IMR-90 (cell line): ENCODE measurements around the gene PEX16. TPM values are rescaled to one million over a fixed set of nuclear protein-coding genes. Genes with fewer than 3 reads are reported as not detected.

Source experiments
- ATAC-seq: fragments of 200-7000 bp; cut with Tn5 transposase; 2 replicates; pipeline ENCODE4 v1.9.1; 2020; ENCODE audit warnings: low read depth, mild to moderate bottlenecking, moderate library complexity
- BruUV-seq: library from RNA; stranded (reverse); fragments of 400-500 nt; replicated peaks from 2 replicates; lab custom pipeline; 2021; lab: Mats Ljungman, UMichigan
- CTCF ChIA-PET: fragments of 300-600 bp; formaldehyde crosslinking; extraction: SDS; loops from one replicate; lab custom pipeline; 2021; ENCODE audit warnings: antibody characterized with exemption; lab: Yijun Ruan, JAX
- POLR2A ChIA-PET: fragments of 300-600 bp; sonication (Branson Sonifier 250); formaldehyde crosslinking; loops from one replicate; lab custom pipeline; 2022; ENCODE audit warnings: antibody characterized with exemption; ENCODE audit not compliant: unreplicated experiment; lab: Charles Lee
- DNase-seq: peaks from one replicate; pipeline ENCODE4 v3.0.0; 2013
- H2AFZ ChIP-seq: replicated peaks from 2 replicates; pipeline ENCODE3; 2013; ENCODE audit warnings: low read length, mild to moderate bottlenecking; ENCODE audit not compliant: poor library complexity
- H2AK5ac ChIP-seq: 2 replicates; pipeline ENCODE4 v1.6.1; 2013; ENCODE audit warnings: low read depth, low read length, inconsistent platforms
- H2AK9ac ChIP-seq: replicated peaks from 2 replicates; pipeline ENCODE3; 2013; ENCODE audit warnings: mild to moderate bottlenecking, low read depth, low read length, moderate library complexity; ENCODE audit not compliant: poor library complexity
- H2BK120ac ChIP-seq: 2 replicates; pipeline ENCODE4 v1.6.1; 2013; ENCODE audit warnings: low read depth, low read length, inconsistent platforms
- H2BK15ac ChIP-seq: 3 replicates; pipeline ENCODE4 v1.6.1; 2013; ENCODE audit warnings: low read depth, low read length, inconsistent platforms
- H2BK20ac ChIP-seq: 2 replicates; pipeline ENCODE4 v1.6.1; 2013; ENCODE audit warnings: low read depth, mild to moderate bottlenecking, inconsistent platforms, low read length, moderate library complexity
- H2BK5ac ChIP-seq: 2 replicates; pipeline ENCODE4 v1.6.1; 2013; ENCODE audit warnings: mild to moderate bottlenecking, low read depth, low read length, inconsistent platforms; ENCODE audit not compliant: poor library complexity, severe bottlenecking
- H3K14ac ChIP-seq: replicated peaks from 2 replicates; pipeline ENCODE4 v1.6.1; 2013; ENCODE audit warnings: low read depth, low read length, inconsistent platforms
- H3K18ac ChIP-seq: 2 replicates; pipeline ENCODE4 v1.6.1; 2013; ENCODE audit warnings: low read depth, low read length, control low read depth
- H3K23ac ChIP-seq: 2 replicates; pipeline ENCODE4 v1.6.1; 2013; ENCODE audit warnings: low read depth, low read length, inconsistent platforms
- H3K27ac ChIP-seq: 2 replicates; pipeline ENCODE4 v1.5.1; 2013; ENCODE audit warnings: mild to moderate bottlenecking, control low read depth, low read length; ENCODE audit not compliant: insufficient read depth
- H3K27me3 ChIP-seq: 2 replicates; pipeline ENCODE4 v1.6.1; 2013; ENCODE audit warnings: low read length; ENCODE audit not compliant: control insufficient read depth, insufficient read depth
- H3K36me3 ChIP-seq: 2 replicates; pipeline ENCODE4 v1.6.1; 2013; ENCODE audit warnings: low read length, mixed read lengths; ENCODE audit not compliant: control insufficient read depth, insufficient read depth
- H3K4ac ChIP-seq: 2 replicates; pipeline ENCODE4 v1.6.1; 2013; ENCODE audit warnings: low read depth, low read length, inconsistent platforms
- H3K4me1 ChIP-seq: 2 replicates; pipeline ENCODE4 v1.6.1; 2013; ENCODE audit warnings: low read length, mixed read lengths; ENCODE audit not compliant: control insufficient read depth, insufficient read depth
- H3K4me2 ChIP-seq: 2 replicates; pipeline ENCODE4 v1.6.1; 2013; ENCODE audit warnings: low read depth, mild to moderate bottlenecking, control low read depth, low read length, moderate library complexity
- H3K4me3 ChIP-seq: 2 replicates; pipeline ENCODE4 v1.5.1; 2013; ENCODE audit warnings: low read depth, mild to moderate bottlenecking, control low read depth, low read length, moderate library complexity; ENCODE audit not compliant: insufficient read depth
- H3K56ac ChIP-seq: 2 replicates; pipeline ENCODE4 v1.6.1; 2013; ENCODE audit warnings: low read length, inconsistent platforms; ENCODE audit not compliant: insufficient read depth; ENCODE audit errors: extremely low read depth
- H3K79me1 ChIP-seq, 2 experiments: 2 replicates each; pipeline ENCODE4 v1.6.1; 2013; ENCODE audit warnings: low read length in 2 of 2, inconsistent platforms in 1 of 2, low read depth in 1 of 2
- H3K9ac ChIP-seq: 2 replicates; pipeline ENCODE4 v1.6.1; 2013; ENCODE audit warnings: low read depth, low read length, control low read depth
- H3K9me1 ChIP-seq: 2 replicates; pipeline ENCODE4 v1.6.1; 2013; ENCODE audit warnings: low read length, inconsistent platforms; ENCODE audit not compliant: insufficient read depth
- H3K9me3 ChIP-seq: 2 replicates; pipeline ENCODE4 v1.6.1; 2013; ENCODE audit warnings: low read length; ENCODE audit not compliant: control insufficient read depth, insufficient read depth
- H4K20me1 ChIP-seq: 2 replicates; pipeline ENCODE4 v1.6.1; 2013; ENCODE audit warnings: low read length, inconsistent platforms; ENCODE audit not compliant: insufficient read depth
- H4K5ac ChIP-seq: 2 replicates; pipeline ENCODE4 v1.6.1; 2013; ENCODE audit warnings: mild to moderate bottlenecking, low read depth, low read length, control low read depth
- H4K8ac ChIP-seq, 2 experiments: 2 replicates each; pipeline ENCODE4 v1.6.1; 2013; ENCODE audit warnings: low read depth in 2 of 2, low read length in 2 of 2, control low read depth in 1 of 2, inconsistent platforms in 1 of 2
- H4K91ac ChIP-seq: 2 replicates; pipeline ENCODE4 v1.6.1; 2013; ENCODE audit warnings: low read depth, low read length, inconsistent platforms; ENCODE audit not compliant: insufficient read depth
- MAZ ChIP-seq: IDR thresholded peaks from 2 replicates; pipeline ENCODE4 v1.6.1; 2012; ENCODE audit warnings: low read depth, mild to moderate bottlenecking, low read length, improper control_type of control experiment, moderate library complexity, borderline replicate concordance
- WGBS, 2 experiments: methylation state at CpG; one replicate each; pipeline versions ENCODE4 v1.1.5 to v1.1.7; 2013; ENCODE audit warnings: missing lambda C conversion rate in 2 of 2; ENCODE audit not compliant: insufficient read length in 1 of 2; ENCODE audit errors: extremely low coverage in 2 of 2; 5-methylcytosine and 5-hydroxymethylcytosine counted together
- dilution Hi-C: fragments of 300-500 bp; cut with HindIII; formaldehyde crosslinking; loops from one replicate; pipeline ENCODE4 v1.14.3; 2018; ENCODE audit warnings: low sequenced_read_pairs; ENCODE audit not compliant: unreplicated experiment
- in situ Hi-C: fragments of 300-500 bp; cut with MboI; formaldehyde crosslinking; loops from 3 replicates; pipeline ENCODE4 v1.14.3; 2019; ENCODE audit warnings: low sequenced_read_pairs, inconsistent platforms, mixed read lengths
- intact Hi-C: fragments of 100-400 bp; cut with micrococcal nuclease; formaldehyde crosslinking; loops from 2 replicates; pipeline ENCODE4 v1.10.0; 2022
- polyA plus RNA-seq, 3 experiments: library from polyadenylated mRNA; depleted of rRNA; stranded (reverse); fragments of >200 nt; gene quantifications; 2 replicates each; pipeline ENCODE4 v1.2.3, GENCODE V29; 2012; ENCODE audit warnings: low replicate concordance in 1 of 3
- total RNA-seq: library from RNA; depleted of rRNA; stranded (reverse); fragments of >200 nt; gene quantifications from 2 replicates; pipeline ENCODE4 v1.2.3, GENCODE V29; 2012
- TF ChIP-seq, protein P1 (sequence below): conservative IDR thresholded peaks from 2 replicates; pipeline ENCODE4 v1.5.1; 2012; ENCODE audit warnings: mild to moderate bottlenecking, low read depth, low read length, improper control_type of control experiment

The PEX16 gene
- total and polyA plus RNA-seq, 2 of the 4 experiments (the other 2 are of a cell fraction) = 17.9 to 23.3 TPM

DNA sequence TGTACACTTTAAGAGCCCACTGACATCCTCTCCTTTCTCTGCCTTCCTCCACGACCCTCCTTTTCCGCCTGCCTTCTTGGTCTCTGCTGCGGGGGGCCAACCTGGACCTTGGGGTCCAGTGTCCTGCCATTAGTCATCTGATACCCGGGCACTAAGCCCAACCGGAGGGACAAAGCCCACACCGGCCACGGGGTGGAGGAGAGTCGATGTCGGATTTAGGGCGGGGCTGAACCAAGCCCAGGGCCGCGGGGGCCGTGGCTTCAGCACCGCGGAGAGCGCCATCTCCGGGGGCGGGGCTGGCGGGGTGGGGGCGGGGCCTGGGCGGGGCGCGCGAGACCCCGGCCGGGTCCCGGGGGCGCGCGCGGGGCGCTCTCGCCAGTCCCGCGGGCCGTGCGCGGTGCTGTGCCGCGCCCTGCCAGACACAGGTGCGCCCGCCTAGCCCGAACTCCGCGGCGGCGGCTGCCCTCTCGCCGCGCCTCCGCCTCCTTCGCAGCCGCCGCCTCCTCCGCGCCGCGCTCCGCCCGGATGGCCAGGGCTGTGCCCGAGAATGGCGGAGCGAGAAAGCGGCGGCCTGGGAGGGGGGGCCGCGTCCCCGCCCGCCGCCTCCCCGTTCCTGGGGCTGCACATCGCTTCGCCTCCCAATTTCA, 32.3 kb downstream of the PEX16 start, which contains the start of gene MAPK8IP1:
Gene MAPK8IP1 (plus strand): TSS at position 378 of the 647 bp plus-strand sequence. CDS start 170 bp downstream, at position 548.
- H3K4me1 ChIP-seq = no peaks in the 10 kb centered on the region
- CTCF ChIA-PET = no interaction called here

More for the DNA sequence above, 32.3 kb downstream of the PEX16 start, which contains the start of gene MAPK8IP1:
- peak within 1 kb of the TSS; percentile 86 for H2AFZ ChIP-seq
- intact Hi-C loops (no loop called here), dilution Hi-C loops (no loop called here), in situ Hi-C loops (no loop called here)
- H3K56ac ChIP-seq = no peak within 1 kb of the TSS; the same call in 1 of the 2 replicates
- no peak within 1 kb of the TSS for H3K18ac ChIP-seq
- no peak within 1 kb of the TSS for H4K8ac ChIP-seq
- H4K5ac ChIP-seq = no peak within 1 kb of the TSS
- whole genome bisulfite sequencing, 2 experiments = 2% methylated on average over 41 of the region's 73 CpGs; no CpG with 5 or more reads in 1 of the 2 experiments
- peaks cover 4% of the 10 kb centered on the region; the same call in 1 of the 2 replicates for H3K9me1 ChIP-seq
- H3K23ac ChIP-seq = no peak within 1 kb of the TSS
- peaks cover 25% of the 10 kb centered on the region for H3K27me3 ChIP-seq
- peaks cover 0 to 3% of the 10 kb centered on the region in 2 experiments; a peak in 1 of 4 replicates for H3K79me1 ChIP-seq
- ATAC-seq (peak; percentile 97), DNase-seq (no peak)
- H3K14ac ChIP-seq = no peak within 1 kb of the TSS
- H2AK9ac ChIP-seq = peak within 1 kb of the TSS; percentile 24
- no peak within 1 kb of the TSS for H2BK5ac ChIP-seq
- peaks cover 18% of the 10 kb centered on the region for H3K36me3 ChIP-seq
- peaks cover 27% of the 10 kb centered on the region for H4K20me1 ChIP-seq
- H4K91ac ChIP-seq = no peak within 1 kb of the TSS
- no peak within 1 kb of the TSS for H2BK120ac ChIP-seq
- POLR2A ChIA-PET = no interaction called here
- H3K9ac ChIP-seq = no peak within 1 kb of the TSS
- no TSS peak for BruUV-seq
- peak within 1 kb of the TSS; percentile 77 for H3K4me3 ChIP-seq
- H2BK20ac ChIP-seq = no peak within 1 kb of the TSS
- peak within 1 kb of the TSS; percentile 72; the same call in 1 of the 2 replicates for H3K4me2 ChIP-seq
- no peaks in the 10 kb centered on the region for H3K9me3 ChIP-seq
- TF ChIP-seq MAZ = peak; percentile 81; the same call in 1 of the 2 replicates
- TF ChIP-seq, protein P1, sequence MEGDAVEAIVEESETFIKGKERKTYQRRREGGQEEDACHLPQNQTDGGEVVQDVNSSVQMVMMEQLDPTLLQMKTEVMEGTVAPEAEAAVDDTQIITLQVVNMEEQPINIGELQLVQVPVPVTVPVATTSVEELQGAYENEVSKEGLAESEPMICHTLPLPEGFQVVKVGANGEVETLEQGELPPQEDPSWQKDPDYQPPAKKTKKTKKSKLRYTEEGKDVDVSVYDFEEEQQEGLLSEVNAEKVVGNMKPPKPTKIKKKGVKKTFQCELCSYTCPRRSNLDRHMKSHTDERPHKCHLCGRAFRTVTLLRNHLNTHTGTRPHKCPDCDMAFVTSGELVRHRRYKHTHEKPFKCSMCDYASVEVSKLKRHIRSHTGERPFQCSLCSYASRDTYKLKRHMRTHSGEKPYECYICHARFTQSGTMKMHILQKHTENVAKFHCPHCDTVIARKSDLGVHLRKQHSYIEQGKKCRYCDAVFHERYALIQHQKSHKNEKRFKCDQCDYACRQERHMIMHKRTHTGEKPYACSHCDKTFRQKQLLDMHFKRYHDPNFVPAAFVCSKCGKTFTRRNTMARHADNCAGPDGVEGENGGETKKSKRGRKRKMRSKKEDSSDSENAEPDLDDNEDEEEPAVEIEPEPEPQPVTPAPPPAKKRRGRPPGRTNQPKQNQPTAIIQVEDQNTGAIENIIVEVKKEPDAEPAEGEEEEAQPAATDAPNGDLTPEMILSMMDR = no peak
- H2BK15ac ChIP-seq = no peak within 1 kb of the TSS
- H2AK5ac ChIP-seq = no peak within 1 kb of the TSS
- no peak within 1 kb of the TSS for H3K4ac ChIP-seq
- H3K27ac ChIP-seq = no peak within 1 kb of the TSS
